Loucy (cell line): ENCODE data around the gene DBH.

ENCODE experiments used
- EZH2phosphoT487 ChIP-seq: fragments of 200-600 bp; IDR thresholded peaks from 2 replicates; pipeline ENCODE4 v1.6.1; 2018; ENCODE audit warnings: antibody characterized with exemption, mild to moderate bottlenecking, moderate library complexity, borderline replicate concordance
- TF ChIP-seq, protein P1 (sequence below): fragments of 200-600 bp; sonication (generic); conservative IDR thresholded peaks from 2 replicates; pipeline ENCODE4 v1.5.1; 2014; ENCODE audit warnings: mild to moderate bottlenecking, antibody characterized with exemption, low read length

DNA sequence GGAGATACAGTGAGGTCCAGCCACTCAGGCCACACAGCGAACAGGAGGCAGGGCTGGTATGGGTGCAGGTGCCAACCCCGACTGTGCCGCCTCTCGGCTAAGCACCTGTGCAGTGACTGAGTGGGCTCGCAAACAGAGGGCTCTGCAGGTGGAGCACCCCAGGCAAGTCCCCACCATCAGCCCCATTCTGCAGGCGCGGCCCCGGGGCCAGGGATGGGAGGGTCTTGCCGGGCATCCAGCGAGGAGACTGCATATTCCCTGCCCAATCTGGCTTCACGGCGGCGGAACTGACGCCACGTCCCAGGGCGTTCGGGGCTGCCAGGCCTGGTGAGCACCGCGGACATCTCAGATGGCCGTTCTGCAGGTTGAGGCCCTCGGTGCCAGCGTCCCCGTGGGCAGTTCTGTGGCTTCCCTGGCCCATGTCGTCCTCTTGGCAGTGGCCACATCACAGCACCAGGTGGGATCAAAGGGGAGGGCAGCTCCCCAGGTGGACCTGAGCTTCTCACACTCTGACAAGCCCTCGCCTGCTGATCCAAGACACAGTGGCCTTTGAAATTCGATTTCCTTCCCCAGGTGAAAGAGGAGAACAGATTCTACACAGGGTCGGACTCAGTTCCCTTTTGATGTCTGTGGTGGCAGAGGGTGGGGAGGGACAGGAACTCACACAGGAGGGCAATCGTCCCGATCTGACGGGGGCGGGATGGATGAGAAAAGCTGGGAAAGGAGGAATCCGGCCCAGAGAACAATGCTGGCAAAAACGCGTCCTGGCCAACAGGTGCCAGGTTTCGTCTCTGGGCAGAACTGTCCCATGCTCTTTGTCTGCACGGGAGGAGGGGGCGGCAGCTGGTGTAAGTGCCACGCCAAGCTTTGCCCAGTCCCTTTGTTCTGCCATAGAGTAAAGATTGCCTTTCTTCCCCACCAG, 18.8 kb downstream of the DBH start:
- TF ChIP-seq, protein P1, sequence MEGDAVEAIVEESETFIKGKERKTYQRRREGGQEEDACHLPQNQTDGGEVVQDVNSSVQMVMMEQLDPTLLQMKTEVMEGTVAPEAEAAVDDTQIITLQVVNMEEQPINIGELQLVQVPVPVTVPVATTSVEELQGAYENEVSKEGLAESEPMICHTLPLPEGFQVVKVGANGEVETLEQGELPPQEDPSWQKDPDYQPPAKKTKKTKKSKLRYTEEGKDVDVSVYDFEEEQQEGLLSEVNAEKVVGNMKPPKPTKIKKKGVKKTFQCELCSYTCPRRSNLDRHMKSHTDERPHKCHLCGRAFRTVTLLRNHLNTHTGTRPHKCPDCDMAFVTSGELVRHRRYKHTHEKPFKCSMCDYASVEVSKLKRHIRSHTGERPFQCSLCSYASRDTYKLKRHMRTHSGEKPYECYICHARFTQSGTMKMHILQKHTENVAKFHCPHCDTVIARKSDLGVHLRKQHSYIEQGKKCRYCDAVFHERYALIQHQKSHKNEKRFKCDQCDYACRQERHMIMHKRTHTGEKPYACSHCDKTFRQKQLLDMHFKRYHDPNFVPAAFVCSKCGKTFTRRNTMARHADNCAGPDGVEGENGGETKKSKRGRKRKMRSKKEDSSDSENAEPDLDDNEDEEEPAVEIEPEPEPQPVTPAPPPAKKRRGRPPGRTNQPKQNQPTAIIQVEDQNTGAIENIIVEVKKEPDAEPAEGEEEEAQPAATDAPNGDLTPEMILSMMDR = no peak
- TF ChIP-seq EZH2phosphoT487 = no peak
